Epithelial cell of alveolus of lung (primary cell): ENCODE measurements around the gene NME9. TPM values are rescaled to one million over a fixed set of nuclear protein-coding genes. Genes with fewer than 3 reads are reported as not detected.

Experiments used
- total RNA-seq: library from RNA; depleted of rRNA; stranded (reverse); fragments of >200 nt; gene quantifications from 2 replicates; pipeline ENCODE4 v1.2.1, GENCODE V29; 2015

The NME9 gene, protein sequence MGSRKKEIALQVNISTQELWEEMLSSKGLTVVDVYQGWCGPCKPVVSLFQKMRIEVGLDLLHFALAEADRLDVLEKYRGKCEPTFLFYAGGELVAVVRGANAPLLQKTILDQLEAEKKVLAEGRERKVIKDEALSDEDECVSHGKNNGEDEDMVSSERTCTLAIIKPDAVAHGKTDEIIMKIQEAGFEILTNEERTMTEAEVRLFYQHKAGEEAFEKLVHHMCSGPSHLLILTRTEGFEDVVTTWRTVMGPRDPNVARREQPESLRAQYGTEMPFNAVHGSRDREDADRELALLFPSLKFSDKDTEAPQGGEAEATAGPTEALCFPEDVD
- not detected in 2 replicates for total RNA-seq

DNA sequence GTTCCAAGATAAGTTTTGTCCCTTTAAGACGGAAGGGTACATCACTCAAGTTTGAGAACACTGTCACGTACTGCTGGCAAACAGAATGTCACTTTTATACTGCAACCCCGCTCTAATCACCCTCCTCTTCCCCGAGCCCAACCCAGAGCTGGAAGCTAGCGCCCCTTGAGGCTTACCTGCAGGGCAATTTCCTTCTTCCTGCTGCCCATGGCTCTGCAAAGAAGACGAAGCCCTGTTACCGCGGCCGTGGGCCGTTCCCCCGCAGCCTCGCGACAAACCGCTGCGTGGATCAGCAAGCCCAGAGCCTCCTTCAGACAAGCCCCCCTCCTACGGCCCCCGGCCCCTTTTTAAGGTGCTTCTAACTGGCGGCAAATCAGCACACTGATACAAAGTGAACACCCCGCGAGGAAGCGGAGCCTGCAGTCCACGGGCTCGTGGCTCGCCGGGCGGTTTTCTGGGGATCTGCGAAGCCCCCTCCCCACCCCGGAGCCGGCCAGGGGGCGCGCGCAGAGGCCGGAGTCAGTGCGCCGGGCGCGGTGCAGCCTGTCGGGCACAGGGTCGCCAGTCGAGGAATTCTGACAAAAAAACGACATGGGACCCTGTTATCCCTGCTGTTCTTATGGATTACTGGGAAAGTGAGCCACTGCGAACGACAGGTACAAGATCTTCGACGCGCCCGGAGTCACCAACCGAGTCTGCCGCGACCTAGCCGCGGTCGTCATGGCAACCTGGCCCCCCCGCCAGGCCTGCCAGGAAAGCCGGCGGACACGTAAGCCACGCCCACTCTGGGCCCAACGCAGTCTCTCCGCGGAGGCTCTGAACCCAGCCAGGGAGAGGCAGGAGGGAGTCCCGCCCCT lies at the start of gene NME9:
Gene NME9, minus strand, starts transcription at position 725 of the 857 bp plus-strand sequence. Its CDS starts 516 bp downstream, at position 209.

DNA sequence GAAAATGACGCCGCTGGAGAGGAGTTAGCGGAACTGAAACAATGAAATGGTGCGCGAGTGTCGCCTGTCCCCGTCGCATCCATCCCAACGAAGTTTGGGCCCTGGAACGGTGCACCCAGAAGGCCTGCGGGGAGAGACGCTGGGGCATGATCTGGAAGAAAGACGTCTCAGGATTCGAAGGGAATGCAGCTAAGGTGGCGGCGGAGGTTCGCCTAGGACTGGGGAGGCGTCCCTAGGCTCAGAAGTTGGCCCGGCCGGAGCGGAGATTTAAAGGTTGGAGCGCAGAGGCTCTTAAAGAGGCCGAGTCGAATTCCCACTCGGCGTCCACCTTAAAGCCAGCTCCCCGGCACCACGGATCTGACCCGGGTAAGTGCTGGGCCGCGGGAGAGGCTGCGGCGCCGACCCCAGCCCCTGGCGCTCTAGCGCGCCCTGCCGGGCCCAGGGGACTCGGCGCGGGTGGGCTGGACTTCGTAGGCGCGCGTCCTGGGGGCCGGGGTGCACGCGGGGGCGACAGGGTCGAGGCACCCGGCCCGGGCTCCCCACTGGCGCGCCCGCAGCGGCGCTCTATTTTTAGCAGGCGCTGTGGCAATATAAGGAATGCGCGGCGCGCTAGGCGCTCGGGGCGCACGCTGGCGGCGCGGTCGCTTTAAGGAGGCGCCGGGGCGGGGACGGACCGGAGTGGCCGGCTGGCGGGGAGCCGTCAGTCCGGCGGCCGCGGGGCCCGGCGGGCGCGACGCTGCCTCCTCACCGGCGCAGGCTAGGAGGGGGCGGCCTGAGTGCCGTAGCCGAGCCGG lies 18.5 kb upstream of the NME9 start, which contains the start of gene MRAS:
Gene MRAS, plus strand, starts transcription at position 620 of the 794 bp plus-strand sequence. CDS start 24,305 bp downstream, outside the sequence.

Other genes with a start within 250 kb of the NME9 start
- gene DZIP1L, start 214.2 kb downstream of the NME9 start, total RNA-seq, result 4.3 and 13.3 TPM in 2 replicates
- not detected in 2 replicates for gene A4GNT, start 197.5 kb downstream of the NME9 start, total RNA-seq
- gene DBR1, start 154.9 kb downstream of the NME9 start, total RNA-seq, result 9.7 and 14.0 TPM in 2 replicates
- gene ARMC8, start 142.6 kb downstream of the NME9 start, total RNA-seq, result 26.2 and 39.8 TPM in 2 replicates
- gene MRAS, start 18.7 kb upstream of the NME9 start, total RNA-seq, result 25.1 and 83.3 TPM in 2 replicates
- gene ESYT3, start 104.8 kb upstream of the NME9 start, total RNA-seq, result under 0.01 TPM in 1 of 2 replicates, not detected in the other